H1 (cell line): ENCODE measurements around the gene DRC7. TPM values are rescaled to one million over a fixed set of nuclear protein-coding genes. Genes with fewer than 3 reads are reported as not detected.

Source experiments
- CTCF ChIA-PET: fragments of 300-600 bp; sonication (Branson Sonifier 250); formaldehyde crosslinking; loops from one replicate; lab custom pipeline; 2021; ENCODE audit not compliant: partially characterized antibody; lab: Charles Lee
- POLR2A ChIA-PET: fragments of 300-600 bp; sonication (Branson Sonifier 250); formaldehyde crosslinking; loops from one replicate; lab custom pipeline; 2021; ENCODE audit warnings: inconsistent platforms; ENCODE audit not compliant: partially characterized antibody; lab: Charles Lee
- DNase-seq, 2 experiments: peaks; one replicate each; pipeline versions ENCODE4 v3.0.0 to v3.0.0-alpha.2; 2010 to 2022; ENCODE audit warnings: low spot score in 2 of 2, low read depth in 1 of 2, mixed read lengths in 1 of 2
- FAIRE-seq: peaks from 2 replicates; lab custom pipeline; 2011; peaks lifted over from hg19 to GRCh38; lab: Jason Lieb, UNC
- H2AFZ ChIP-seq: 2 replicates; pipeline ENCODE4 v1.8.1; 2012; ENCODE audit warnings: low read length, inconsistent platforms
- H2AK5ac ChIP-seq: 2 replicates; pipeline ENCODE4 v1.6.1; 2013; ENCODE audit warnings: low read depth, low read length
- H2BK120ac ChIP-seq: replicated peaks from 2 replicates; pipeline ENCODE3; 2013; ENCODE audit warnings: low read depth, low read length, inconsistent platforms
- H2BK12ac ChIP-seq: 2 replicates; pipeline ENCODE4 v1.6.1; 2013; ENCODE audit warnings: low read depth, low read length
- H2BK15ac ChIP-seq: 2 replicates; pipeline ENCODE4 v1.6.1; 2013; ENCODE audit warnings: low read length
- H2BK20ac ChIP-seq: 2 replicates; pipeline ENCODE4 v1.6.1; 2013; ENCODE audit warnings: low read length
- H2BK5ac ChIP-seq: 2 replicates; pipeline ENCODE4 v1.6.1; 2013; ENCODE audit warnings: low read depth, low read length
- H3K14ac ChIP-seq: 2 replicates; pipeline ENCODE4 v1.6.1; 2013; ENCODE audit warnings: inconsistent platforms; ENCODE audit not compliant: insufficient read length
- H3K18ac ChIP-seq: 2 replicates; pipeline ENCODE4 v1.6.1; 2013; ENCODE audit warnings: low read length; ENCODE audit errors: extremely low read depth
- H3K23ac ChIP-seq: 2 replicates; pipeline ENCODE4 v1.6.1; 2013; ENCODE audit warnings: inconsistent platforms; ENCODE audit not compliant: insufficient read length
- H3K23me2 ChIP-seq: 2 replicates; pipeline ENCODE4 v1.6.1; 2013; ENCODE audit warnings: low read depth, low read length
- H3K27ac ChIP-seq: 2 replicates; pipeline ENCODE4 v1.6.1; 2011; ENCODE audit warnings: low read depth, low read length, inconsistent platforms
- H3K27me3 ChIP-seq, 4 experiments: replicated peaks in 1 of 4; 1 replicate in 1 of 4; 2 replicates in 3 of 4; pipeline versions ENCODE4 v1.6.1 to v1.8.1; 2011 to 2013; ENCODE audit warnings: low read length in 3 of 4, mild to moderate bottlenecking in 3 of 4, inconsistent platforms in 2 of 4, mixed read lengths in 2 of 4, moderate library complexity in 1 of 4; ENCODE audit not compliant: control insufficient read depth in 3 of 4, insufficient read depth in 3 of 4; ENCODE audit errors: extremely low read depth in 1 of 4
- H3K36me3 ChIP-seq, 4 experiments: 2 replicates each; pipeline versions ENCODE4 v1.6.1 to v1.8.1; 2011 to 2013; ENCODE audit warnings: mild to moderate bottlenecking in 4 of 4, low read length in 3 of 4, moderate library complexity in 2 of 4, control low read depth in 1 of 4, inconsistent platforms in 1 of 4; ENCODE audit not compliant: insufficient read depth in 4 of 4, control insufficient read depth in 2 of 4
- H3K4ac ChIP-seq: replicated peaks from 2 replicates; pipeline ENCODE3; 2013; ENCODE audit warnings: low read length, low read depth, mixed read lengths, inconsistent platforms; ENCODE audit not compliant: insufficient read length
- H3K4me1 ChIP-seq, 4 experiments: replicated peaks in 1 of 4; 1 replicate in 1 of 4; 2 replicates in 3 of 4; pipeline versions ENCODE4 v1.6.1 to v1.8.1; 2011 to 2013; ENCODE audit warnings: low read length in 3 of 4, inconsistent platforms in 2 of 4, mixed read lengths in 1 of 4; ENCODE audit not compliant: insufficient read depth in 4 of 4, control insufficient read depth in 3 of 4
- H3K4me2 ChIP-seq, 2 experiments: 2 replicates each; pipeline versions ENCODE4 v1.6.1 to v1.8.1; 2011 to 2013; ENCODE audit warnings: low read depth in 2 of 2, low read length in 2 of 2, control low read depth in 1 of 2, inconsistent platforms in 1 of 2, mild to moderate bottlenecking in 1 of 2; ENCODE audit not compliant: insufficient read depth in 1 of 2
- H3K4me3 ChIP-seq, 4 experiments: fragments of 200-600, 300-600 bp in 1 of 4; sonication (generic), shearing (Covaris generic), sonication (Bioruptor Twin) in 1 of 4; 2 replicates each; pipeline versions ENCODE4 v1.5.1 to v1.8.1; 2011 to 2016; ENCODE audit warnings: low read length in 4 of 4, low read depth in 3 of 4, control low read depth in 2 of 4, inconsistent platforms in 2 of 4, mild to moderate bottlenecking in 2 of 4, mixed read lengths in 1 of 4, moderate library complexity in 1 of 4; ENCODE audit not compliant: insufficient read depth in 2 of 4; ENCODE audit errors: extremely low read depth in 1 of 4
- H3K56ac ChIP-seq: replicated peaks from 2 replicates; pipeline ENCODE3; 2013; ENCODE audit warnings: low read depth, mild to moderate bottlenecking, mixed read lengths, low read length, inconsistent platforms; ENCODE audit not compliant: insufficient read length
- H3K79me1 ChIP-seq: 2 replicates; pipeline ENCODE4 v1.6.1; 2013; ENCODE audit warnings: low read depth, low read length, control low read depth
- H3K79me2 ChIP-seq, 2 experiments: 2 replicates each; pipeline versions ENCODE4 v1.6.1 to v1.8.1; 2012 to 2013; ENCODE audit warnings: low read length in 2 of 2, mild to moderate bottlenecking in 2 of 2, inconsistent platforms in 1 of 2; ENCODE audit not compliant: insufficient read depth in 2 of 2, control insufficient read depth in 1 of 2
- H3K9ac ChIP-seq, 4 experiments: replicated peaks in 1 of 4; 1 replicate in 1 of 4; 2 replicates in 3 of 4; pipeline versions ENCODE4 v1.6.1 to v1.8.1; 2011 to 2013; ENCODE audit warnings: low read depth in 3 of 4, low read length in 3 of 4, control low read depth in 2 of 4, mild to moderate bottlenecking in 2 of 4, moderate library complexity in 2 of 4, inconsistent platforms in 1 of 4; ENCODE audit errors: extremely low read depth in 1 of 4
- H3K9me3 ChIP-seq, 2 experiments: 2 replicates each; pipeline versions ENCODE4 v1.6.1 to v1.8.1; 2012 to 2013; ENCODE audit warnings: mild to moderate bottlenecking in 2 of 2, moderate library complexity in 2 of 2, control low read depth in 1 of 2, inconsistent platforms in 1 of 2, low read depth in 1 of 2, low read length in 1 of 2, mixed read lengths in 1 of 2; ENCODE audit not compliant: insufficient read depth in 2 of 2
- H4K20me1 ChIP-seq, 2 experiments: replicated peaks in 1 of 2; 2 replicates each; pipeline versions ENCODE3 to v1.8.1; 2011 to 2013; ENCODE audit warnings: inconsistent platforms in 2 of 2, low read length in 2 of 2, mild to moderate bottlenecking in 1 of 2; ENCODE audit not compliant: insufficient read depth in 2 of 2, control insufficient read depth in 1 of 2
- H4K5ac ChIP-seq: 2 replicates; pipeline ENCODE4 v1.6.1; 2013; ENCODE audit warnings: low read length, low read depth, mixed read lengths, inconsistent platforms; ENCODE audit not compliant: insufficient read length
- H4K8ac ChIP-seq: 2 replicates; pipeline ENCODE4 v1.8.0; 2013; ENCODE audit warnings: mild to moderate bottlenecking, moderate library complexity, low read length, inconsistent platforms; ENCODE audit not compliant: insufficient read depth; ENCODE audit errors: extremely low read depth
- H4K91ac ChIP-seq: replicated peaks from 2 replicates; pipeline ENCODE3; 2013; ENCODE audit warnings: low read length, mixed read lengths, inconsistent platforms; ENCODE audit not compliant: insufficient read length
- BRCA1 ChIP-seq: IDR thresholded peaks from 2 replicates; pipeline ENCODE4 v1.6.1; 2012; ENCODE audit warnings: low read depth, low read length, improper control_type of control experiment
- CHD1 ChIP-seq: IDR thresholded peaks from 2 replicates; pipeline ENCODE4 v1.6.1; 2012; ENCODE audit warnings: low read depth, low read length, improper control_type of control experiment
- CREB1 ChIP-seq: IDR thresholded peaks from 2 replicates; pipeline ENCODE4 v1.6.1; 2012; ENCODE audit warnings: inconsistent platforms
- CTBP2 ChIP-seq: IDR thresholded peaks from 2 replicates; pipeline ENCODE4 v1.7.0; 2011; ENCODE audit warnings: borderline replicate concordance, mild to moderate bottlenecking, moderate library complexity, mixed read lengths, low read length; ENCODE audit not compliant: insufficient read depth, insufficient read length
- EP300 ChIP-seq, 2 experiments: IDR thresholded peaks; 1 replicate in 1 of 2; 2 replicates in 1 of 2; pipeline ENCODE4 v1.6.1; 2011 to 2012; ENCODE audit warnings: low read depth in 2 of 2, low read length in 2 of 2, mild to moderate bottlenecking in 2 of 2, borderline replicate concordance in 1 of 2, inconsistent platforms in 1 of 2, moderate library complexity in 1 of 2
- HDAC6 ChIP-seq: IDR thresholded peaks from one replicate; pipeline ENCODE4 v1.7.1; 2012; ENCODE audit warnings: low read depth, mild to moderate bottlenecking, inconsistent platforms, low read length, moderate library complexity
- NRF1 ChIP-seq: IDR thresholded peaks from 2 replicates; pipeline ENCODE4 v1.6.1; 2011; ENCODE audit warnings: mild to moderate bottlenecking, low read depth, low read length, improper control_type of control experiment
- PHF8 ChIP-seq: fragments of 200-600 bp; sonication (generic); conservative IDR thresholded peaks from 2 replicates; pipeline ENCODE4 v1.7.1; 2012; ENCODE audit warnings: low read depth, mild to moderate bottlenecking, inconsistent platforms, low read length, moderate library complexity
- SIN3A ChIP-seq, 2 experiments: IDR thresholded peaks in 1 of 2; conservative IDR thresholded peaks in 1 of 2; 2 replicates each; pipeline ENCODE4 v1.6.1; 2011 to 2012; ENCODE audit warnings: low read length in 2 of 2, improper control_type of control experiment in 1 of 2, low read depth in 1 of 2, mild to moderate bottlenecking in 1 of 2
- SP2 ChIP-seq: IDR thresholded peaks from 2 replicates; pipeline ENCODE4 v1.6.1; 2012; ENCODE audit warnings: mild to moderate bottlenecking, low read length, inconsistent platforms
- SRF ChIP-seq: IDR thresholded peaks from 2 replicates; pipeline ENCODE4 v1.6.1; 2011; ENCODE audit warnings: mild to moderate bottlenecking, low read depth, low read length, moderate library complexity
- SUZ12 ChIP-seq: fragments of 200-600 bp; sonication (generic); IDR thresholded peaks from 2 replicates; pipeline ENCODE4 v1.6.1; 2012; ENCODE audit warnings: mild to moderate bottlenecking, inconsistent platforms, low read length, moderate library complexity, mixed read lengths
- TAF1 ChIP-seq: IDR thresholded peaks from 2 replicates; pipeline ENCODE4 v1.6.1; 2011; ENCODE audit warnings: mild to moderate bottlenecking, low read depth, low read length
- TCF12 ChIP-seq: IDR thresholded peaks from 2 replicates; pipeline ENCODE4 v1.6.1; 2011; ENCODE audit warnings: low read depth, mild to moderate bottlenecking, low read length
- WGBS, 2 experiments: shearing (Covaris generic) in 1 of 2; methylation state at CpG; one replicate each; pipeline versions ENCODE4 v1.1.6 to v1.1.7; 2013 to 2015; ENCODE audit warnings: low lambda C conversion rate in 2 of 2, mixed read lengths in 2 of 2, inconsistent platforms in 1 of 2, low coverage in 1 of 2, missing lambda C conversion rate in 1 of 2; ENCODE audit not compliant: insufficient replicate concordance in 2 of 2, insufficient coverage in 1 of 2, insufficient read length in 1 of 2; ENCODE audit errors: extremely low coverage in 1 of 2, missing lambda C conversion rate in 1 of 2; 5-methylcytosine and 5-hydroxymethylcytosine counted together
- polyA plus RNA-seq, 7 experiments: library from polyadenylated mRNA; depleted of rRNA in 3 of 7; stranded (reverse) in 5 of 7; unstranded in 2 of 7; fragments of >200 nt in 5 of 7; fragments of 200-250 nt in 2 of 7; gene quantifications; 1 replicate in 5 of 7; 2 replicates in 1 of 7; 4 replicates in 1 of 7; pipeline versions ENCODE4 v1.2.1 to v1.2.3, GENCODE V29; 2011 to 2013; ENCODE audit warnings: missing spikeins in 2 of 7, mixed read lengths in 2 of 7
- total RNA-seq: library from RNA; stranded (reverse); fragmentation: NEBNext Ultra II Directional; extraction: Animal tissue kit (Norgen Biotek cat#: 25700); gene quantifications from 2 replicates; pipeline ENCODE4 v1.2.1, GENCODE V29; 2021

Gene DRC7
- total and polyA plus RNA-seq, 2 of the 8 experiments (the other 6 are each of a cell fraction or from before 2014, with no cell fraction given): 0.14 TPM; not detected in 1

GRCh38 chr16:57697896-57698537, 3.4 kb downstream of the DRC7 start:
- 89% methylated on average over 17 of the region's 17 CpGs; no CpG with 5 or more reads in 1 of the 2 experiments for WGBS, 2 experiments
- no peaks in the 10 kb centered on the region; a peak in 1 of 7 replicates for H3K4me1 ChIP-seq
- H3K18ac ChIP-seq: no peak overlapping the region
- no peak overlapping the region for H2BK20ac ChIP-seq
- no peaks in the 10 kb centered on the region for H4K20me1 ChIP-seq
- CTCF ChIA-PET: interaction anchor here (1.3 to 1.5 kb wide), 2 partner anchors 25 to 49 kb away, joined by 4 read pairs; no protein-coding TSS in a partner anchor
- POLR2A ChIA-PET: no interaction called here
- H3K4ac ChIP-seq: no peak overlapping the region
- no peak overlapping the region for H3K14ac ChIP-seq
- no peaks in the 10 kb centered on the region for H3K9me3 ChIP-seq
- no peak overlapping the region for H3K23ac ChIP-seq
- H3K36me3 ChIP-seq: no peaks in the 10 kb centered on the region
- no peak overlapping the region for H2BK12ac ChIP-seq
- H4K5ac ChIP-seq: no peak overlapping the region
- no peaks in the 10 kb centered on the region for H3K27me3 ChIP-seq
- H3K23me2 ChIP-seq: 0 out of 2 replicates have a peak, but pooled peaks cover 2% of the 10 kb centered on the region
- H3K4me3 ChIP-seq: no peak overlapping the region
- no peak overlapping the region for H4K91ac ChIP-seq
- H4K8ac ChIP-seq: no peak overlapping the region
- H3K4me2 ChIP-seq: no peak overlapping the region
- no peak overlapping the region for H2BK120ac ChIP-seq
- FAIRE-seq: no peak
- DNase-seq: no peak
- no peak overlapping the region for H2AK5ac ChIP-seq
- no peak overlapping the region for H3K27ac ChIP-seq
- no peak overlapping the region for H2AFZ ChIP-seq
- no peaks in the 10 kb centered on the region for H3K79me2 ChIP-seq
- H2BK5ac ChIP-seq: no peak overlapping the region
- no peak overlapping the region for H3K56ac ChIP-seq
- H3K9ac ChIP-seq: no peak overlapping the region
- H3K79me1 ChIP-seq: no peaks in the 10 kb centered on the region
- H2BK15ac ChIP-seq: no peak overlapping the region
- TF ChIP-seq HDAC6 (no peak), BRCA1 (no peak), SUZ12 (no peak), SIN3A (conservative IDR thresholded peaks at IDR 0.05 in 1 of 2, IDR thresholded peaks at IDR 0.05 in 1 of 2; ENCODE audit: low read depth in 1 of 2, low read length in 2 of 2) (no peak), TCF12 (no peak), NRF1 (no peak), CTBP2 (no peak), SP2 (no peak), PHF8 (no peak), SRF (no peak), CREB1 (no peak), TAF1 (no peak), EP300 (IDR thresholded peaks at IDR 0.05; ENCODE audit: borderline replicate concordance in 1 of 2, low read depth in 2 of 2, low read length in 2 of 2) (no peak), CHD1 (no peak)
